ENCODE measurements around the gene ADGRD1. TPM values are rescaled to one million over a fixed set of nuclear protein-coding genes. Genes with fewer than 3 reads are reported as not detected.

Gene ADGRD1
- total and polyA plus RNA-seq, 2 of the 8 experiments (the other 6 are each of a cell fraction or from before 2014, with no cell fraction given): 0.36 to 0.48 TPM

GRCh38 chr12:131041216-131041967, 87.7 kb downstream of the ADGRD1 start:
- H2AFZ ChIP-seq (ENCODE audit: low read length): no peak overlapping the region
- no peak overlapping the region for H2BK20ac ChIP-seq (ENCODE audit: low read length)
- no peaks in the 10 kb centered on the region for H3K79me2 ChIP-seq (ENCODE audit: control insufficient read depth in 1 of 2, insufficient read depth in 2 of 2, low read length in 2 of 2)
- no peak overlapping the region for H3K56ac ChIP-seq (replicated peaks; ENCODE audit: insufficient read length, low read depth, low read length)
- H3K4me2 ChIP-seq (ENCODE audit: insufficient read depth in 1 of 2, low read depth in 2 of 2, low read length in 2 of 2): no peak overlapping the region
- no peaks in the 10 kb centered on the region for H3K79me1 ChIP-seq (ENCODE audit: low read depth, low read length)
- H3K23me2 ChIP-seq (ENCODE audit: low read depth, low read length): no peaks in the 10 kb centered on the region
- no peak overlapping the region for H3K4me3 ChIP-seq (ENCODE audit: extremely low read depth in 1 of 4, insufficient read depth in 2 of 4, low read depth in 3 of 4, low read length in 4 of 4)
- peaks cover 0 to 1% of the 10 kb centered on the region in 2 experiments for H4K20me1 ChIP-seq (replicated peaks in 1 of 2; ENCODE audit: control insufficient read depth in 1 of 2, insufficient read depth in 2 of 2, low read length in 2 of 2)
- H2BK12ac ChIP-seq (ENCODE audit: low read depth, low read length): no peak overlapping the region
- no peak overlapping the region for H3K9ac ChIP-seq (replicated peaks in 1 of 4; ENCODE audit: extremely low read depth in 1 of 4, low read depth in 3 of 4, low read length in 3 of 4)
- no peak overlapping the region for H3K4ac ChIP-seq (replicated peaks; ENCODE audit: insufficient read length, low read depth, low read length)
- H2AK5ac ChIP-seq (ENCODE audit: low read depth, low read length): no peak overlapping the region
- no peak overlapping the region for H3K18ac ChIP-seq (ENCODE audit: extremely low read depth, low read length)
- no peak for TF ChIP-seq CHD2 (IDR thresholded peaks at IDR 0.05; ENCODE audit: low read length)
- H3K27ac ChIP-seq (ENCODE audit: low read depth, low read length): no peak overlapping the region
- no peak overlapping the region for H2BK120ac ChIP-seq (replicated peaks; ENCODE audit: low read depth, low read length)
- POLR2A ChIA-PET (ENCODE audit: partially characterized antibody): interaction anchor here (0.9 kb wide), 1 partner anchor 162 kb away, joined by 4 read pairs; no protein-coding TSS in a partner anchor
- H4K5ac ChIP-seq (ENCODE audit: insufficient read length, low read depth, low read length): no peak overlapping the region
- H4K8ac ChIP-seq (ENCODE audit: extremely low read depth, insufficient read depth, low read length): no peak overlapping the region
- no peak overlapping the region for H3K14ac ChIP-seq (ENCODE audit: insufficient read length)
- H2BK15ac ChIP-seq (ENCODE audit: low read length): no peak overlapping the region
- H2BK5ac ChIP-seq (ENCODE audit: low read depth, low read length): no peak overlapping the region
- H3K23ac ChIP-seq (ENCODE audit: insufficient read length): no peak overlapping the region
- no peak overlapping the region for H4K91ac ChIP-seq (replicated peaks; ENCODE audit: insufficient read length, low read length)
- H3K9me3 ChIP-seq (ENCODE audit: insufficient read depth in 2 of 2, low read depth in 1 of 2, low read length in 1 of 2): peaks cover 0 to 8% of the 10 kb centered on the region in 2 experiments; a peak in 1 of 4 replicates
- 85% methylated on average over 20 of the region's 20 CpGs; no CpG with 5 or more reads in 1 of the 2 experiments for WGBS, 2 experiments (ENCODE audit: extremely low coverage in 1 of 2, insufficient coverage in 1 of 2, insufficient read length in 1 of 2, insufficient replicate concordance in 2 of 2, low coverage in 1 of 2, low lambda C conversion rate in 2 of 2, missing lambda C conversion rate in 1 of 2)
- CTCF ChIA-PET (ENCODE audit: partially characterized antibody): interaction anchor here (1.0 to 1.3 kb wide), 2 partner anchors 20 to 91 kb away, joined by 3 read pairs; no protein-coding TSS in a partner anchor
- DNase-seq (ENCODE audit: low read depth in 1 of 2, low spot score in 2 of 2): no peak
- no peak for FAIRE-seq
- no peaks in the 10 kb centered on the region for H3K27me3 ChIP-seq (replicated peaks in 1 of 4; ENCODE audit: control insufficient read depth in 3 of 4, extremely low read depth in 1 of 4, insufficient read depth in 3 of 4, low read length in 3 of 4)
- no peaks in the 10 kb centered on the region for H3K36me3 ChIP-seq (ENCODE audit: control insufficient read depth in 2 of 4, insufficient read depth in 4 of 4, low read length in 3 of 4)
- no peaks in the 10 kb centered on the region; a peak in 1 of 7 replicates for H3K4me1 ChIP-seq (replicated peaks in 1 of 4; ENCODE audit: control insufficient read depth in 3 of 4, insufficient read depth in 4 of 4, low read length in 3 of 4)

All from H1 (cell line).